Mesenchymal stem cell (in vitro differentiated cells and primary cell): Measurements from ENCODE around the gene TMEM184B.
A peak's percentile ranks its signal among the peaks of the same experiment; 100 is the strongest.

Source experiments
- DNase-seq: peaks from one replicate; pipeline ENCODE4 v3.0.0-alpha.2; 2013
- H2AFZ ChIP-seq: one replicate; pipeline ENCODE4 v1.6.1; 2013; ENCODE audit warnings: low read depth, mild to moderate bottlenecking, control low read depth, inconsistent platforms, low read length, moderate library complexity
- H2AK5ac ChIP-seq: 2 replicates; pipeline ENCODE4 v1.6.1; 2013; ENCODE audit warnings: low read length, moderate library complexity, mild to moderate bottlenecking, inconsistent platforms; ENCODE audit not compliant: severe bottlenecking
- H2BK120ac ChIP-seq: one replicate; pipeline ENCODE4 v1.6.1; 2013; ENCODE audit warnings: low read depth, mild to moderate bottlenecking, inconsistent platforms, low read length, moderate library complexity
- H2BK12ac ChIP-seq, 2 experiments: one replicate each; pipeline ENCODE4 v1.6.1; 2013; ENCODE audit warnings: inconsistent platforms in 2 of 2, low read length in 2 of 2, mild to moderate bottlenecking in 2 of 2, moderate library complexity in 2 of 2, control low read depth in 1 of 2
- H2BK15ac ChIP-seq: one replicate; pipeline ENCODE4 v1.6.1; 2013; ENCODE audit warnings: mild to moderate bottlenecking, low read depth, inconsistent platforms; ENCODE audit not compliant: poor library complexity, severe bottlenecking
- H2BK5ac ChIP-seq: 2 replicates; pipeline ENCODE4 v1.6.1; 2013; ENCODE audit warnings: low read depth, mild to moderate bottlenecking, low read length, control low read depth, inconsistent platforms; ENCODE audit not compliant: poor library complexity, severe bottlenecking
- H3K14ac ChIP-seq, 2 experiments: one replicate each; pipeline ENCODE4 v1.6.1; 2013; ENCODE audit warnings: inconsistent platforms in 2 of 2, low read length in 2 of 2, control low read depth in 1 of 2, mild to moderate bottlenecking in 1 of 2, moderate library complexity in 1 of 2
- H3K18ac ChIP-seq, 2 experiments: one replicate each; pipeline ENCODE4 v1.6.1; 2013; ENCODE audit warnings: inconsistent platforms in 2 of 2, low read length in 2 of 2, control low read depth in 1 of 2, low read depth in 1 of 2, mild to moderate bottlenecking in 1 of 2
- H3K23ac ChIP-seq, 2 experiments: one replicate each; pipeline ENCODE4 v1.6.1; 2013; ENCODE audit warnings: inconsistent platforms in 2 of 2, low read length in 2 of 2, mild to moderate bottlenecking in 2 of 2, moderate library complexity in 2 of 2, control low read depth in 1 of 2
- H3K27ac ChIP-seq: 2 replicates; pipeline ENCODE4 v1.5.1; 2013; ENCODE audit warnings: mild to moderate bottlenecking, moderate library complexity, low read length, control low read depth, inconsistent platforms; ENCODE audit not compliant: poor library complexity, severe bottlenecking
- H3K27me3 ChIP-seq, 2 experiments: 2 replicates each; pipeline versions ENCODE4 v1.6.1 to v1.7.0; 2013; ENCODE audit warnings: low read length in 2 of 2, mild to moderate bottlenecking in 2 of 2, moderate library complexity in 2 of 2, control low read depth in 1 of 2, inconsistent platforms in 1 of 2; ENCODE audit not compliant: control insufficient read depth in 1 of 2, insufficient read depth in 1 of 2
- H3K36me3 ChIP-seq, 2 experiments: 2 replicates each; pipeline versions ENCODE4 v1.6.1 to v1.7.0; 2013; ENCODE audit warnings: low read length in 2 of 2, control low read depth in 1 of 2, inconsistent platforms in 1 of 2, low read depth in 1 of 2, mild to moderate bottlenecking in 1 of 2; ENCODE audit not compliant: insufficient read depth in 2 of 2, control insufficient read depth in 1 of 2
- H3K4ac ChIP-seq, 2 experiments: one replicate each; pipeline ENCODE4 v1.6.1; 2013; ENCODE audit warnings: inconsistent platforms in 2 of 2, low read length in 2 of 2, mild to moderate bottlenecking in 2 of 2, moderate library complexity in 2 of 2, control low read depth in 1 of 2, low read depth in 1 of 2
- H3K4me1 ChIP-seq: 2 replicates; pipeline ENCODE4 v1.6.1; 2013; ENCODE audit warnings: low read depth, low read length, control low read depth; ENCODE audit not compliant: control insufficient read depth, insufficient read depth
- H3K4me2 ChIP-seq: 2 replicates; pipeline ENCODE4 v1.6.1; 2013; ENCODE audit warnings: low read length, mild to moderate bottlenecking, inconsistent platforms; ENCODE audit not compliant: poor library complexity, severe bottlenecking
- H3K4me3 ChIP-seq, 2 experiments: 2 replicates each; pipeline versions ENCODE4 v1.5.1 to v1.7.0; 2013; ENCODE audit warnings: low read length in 2 of 2, mild to moderate bottlenecking in 2 of 2, control low read depth in 1 of 2, low read depth in 1 of 2; ENCODE audit not compliant: insufficient read depth in 1 of 2
- H3K79me1 ChIP-seq: replicated peaks from 2 replicates; pipeline ENCODE4 v1.6.1; 2013; ENCODE audit warnings: mild to moderate bottlenecking, control low read depth, low read length, inconsistent platforms; ENCODE audit not compliant: poor library complexity, severe bottlenecking
- H3K9ac ChIP-seq: 2 replicates; pipeline ENCODE4 v1.7.0; 2013; ENCODE audit warnings: mild to moderate bottlenecking, low read length, moderate library complexity
- H3K9me3 ChIP-seq: 2 replicates; pipeline ENCODE4 v1.7.0; 2013; ENCODE audit warnings: mild to moderate bottlenecking, low read length; ENCODE audit not compliant: control insufficient read depth
- H4K8ac ChIP-seq: one replicate; pipeline ENCODE4 v1.6.1; 2013; ENCODE audit warnings: inconsistent platforms, mild to moderate bottlenecking, low read length, moderate library complexity
- H4K91ac ChIP-seq: one replicate; pipeline ENCODE4 v1.6.1; 2013; ENCODE audit warnings: mild to moderate bottlenecking, low read length, inconsistent platforms
- WGBS: methylation state at CpG from one replicate; pipeline ENCODE4 v1.1.7; 2013; ENCODE audit warnings: mixed read lengths; 5-methylcytosine and 5-hydroxymethylcytosine counted together

The TMEM184B gene

DNA sequence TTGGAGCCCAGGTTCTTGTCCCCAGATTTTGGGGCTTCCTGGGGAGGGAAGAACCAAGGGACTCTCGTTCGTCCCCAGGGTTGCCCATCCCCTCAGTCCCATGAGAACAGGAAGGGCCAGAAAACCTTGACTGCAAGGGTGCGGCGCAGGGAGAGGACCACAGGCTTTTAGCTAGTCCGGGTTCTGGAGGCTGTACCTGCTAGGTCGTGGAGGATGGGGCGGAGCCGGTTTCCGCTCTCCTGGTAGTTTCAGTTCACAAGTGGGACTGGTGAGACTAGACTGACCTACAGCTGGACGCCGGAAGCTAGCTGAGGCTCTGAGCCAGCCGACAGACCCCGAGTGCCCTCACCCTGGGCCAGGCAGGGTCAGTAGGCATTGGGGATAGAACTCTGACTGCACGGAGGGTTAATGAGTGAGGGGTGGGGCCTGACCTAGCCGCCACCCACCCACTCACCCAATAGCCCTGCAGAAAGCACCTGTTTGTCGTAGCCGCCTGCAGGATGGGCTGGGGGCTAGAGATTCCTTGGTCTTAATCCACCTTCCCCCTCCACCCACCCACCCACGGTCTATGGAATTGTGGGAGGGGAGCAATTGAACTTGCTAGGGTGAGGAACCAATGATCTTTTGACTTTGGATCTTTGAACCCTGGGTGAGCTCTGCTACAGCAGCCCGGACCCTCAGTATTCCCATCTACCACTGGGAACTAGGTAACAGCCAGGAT, 69.6 kb downstream of the TMEM184B start:
- Histone ChIP-seq H3K4me3 (peak overlapping the region; percentile 72 to 83), H3K4me2 (peak overlapping the region; percentile 70), H2AFZ (no peak overlapping the region), H3K27ac (no peak overlapping the region), H2BK15ac (peak overlapping the region; percentile 65), H3K18ac (peak overlapping the region; percentile 70 to 95), H3K4me1 (peaks cover 27% of the 10 kb centered on the region), H2BK12ac (peak overlapping the region in 1 of 2 experiments; percentile 57), H3K4ac (peak overlapping the region in 1 of 2 experiments; percentile 29), H2BK120ac (peak overlapping the region; percentile 9), H3K14ac (no peak overlapping the region), H2AK5ac (peak overlapping the region; percentile 7), H3K79me1 (peaks cover 20% of the 10 kb centered on the region), H3K23ac (peak overlapping the region in 1 of 2 experiments; percentile 69), H3K36me3 (peaks cover 5 to 7% of the 10 kb centered on the region in 2 experiments), H4K91ac (peak overlapping the region; percentile 87), H2BK5ac (no peak overlapping the region), H4K8ac (peak overlapping the region; percentile 76), H3K27me3 (no peaks in the 10 kb centered on the region), H3K9me3 (no peaks in the 10 kb centered on the region), H3K9ac (peak overlapping the region; percentile 94)
- peak; percentile 56 for DNase-seq
- WGBS: 17% methylated on average over 10 of the region's 19 CpGs

DNA sequence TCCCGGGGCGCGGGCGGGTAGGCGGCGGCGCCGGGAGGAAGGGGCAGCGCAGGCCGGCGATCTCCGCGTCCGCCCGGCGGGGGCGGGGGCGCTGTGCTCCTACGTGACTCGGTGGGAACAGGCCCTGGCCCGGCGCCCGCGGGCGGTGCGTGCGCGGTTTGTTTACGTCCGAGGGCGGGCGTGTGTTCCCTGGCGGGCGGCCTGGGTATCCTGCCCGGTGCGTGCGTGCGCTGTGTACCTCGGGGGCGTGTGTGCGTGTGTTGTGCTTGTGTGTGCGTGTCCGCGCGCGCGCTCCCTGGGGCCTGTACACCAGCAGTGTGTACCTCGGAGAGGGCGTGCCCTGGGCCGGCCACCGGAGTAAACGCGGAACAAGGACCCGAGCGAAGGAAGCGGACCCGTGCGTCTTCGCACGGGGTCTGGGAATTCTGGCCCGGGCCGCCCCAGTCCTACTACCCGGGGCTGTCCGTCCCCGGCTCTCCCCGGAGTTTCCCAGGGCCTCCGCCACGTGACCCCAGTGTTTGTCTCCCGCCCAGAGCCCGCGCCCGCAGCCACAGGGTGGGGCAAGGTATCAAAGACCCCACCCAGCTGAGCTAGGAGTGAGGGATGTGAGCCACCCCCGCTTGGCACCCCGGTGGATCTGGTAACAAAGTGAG, 70.2 kb downstream of the TMEM184B start:
- H2BK5ac ChIP-seq: no peak overlapping the region
- peak overlapping the region; percentile 20 for H2AFZ ChIP-seq
- H3K18ac ChIP-seq: peak overlapping the region; percentile 89 to 95
- H3K27me3 ChIP-seq: no peaks in the 10 kb centered on the region
- H4K91ac ChIP-seq: peak overlapping the region; percentile 70
- H3K9me3 ChIP-seq: no peaks in the 10 kb centered on the region
- peaks cover 27% of the 10 kb centered on the region for H3K4me1 ChIP-seq
- no peak overlapping the region for H3K27ac ChIP-seq
- H3K4ac ChIP-seq: peak overlapping the region; percentile 47 to 92
- peak overlapping the region; percentile 72 to 83 for H3K4me3 ChIP-seq
- H2AK5ac ChIP-seq: no peak overlapping the region
- DNase-seq: peak; percentile 91
- H3K4me2 ChIP-seq: peak overlapping the region; percentile 70
- peak overlapping the region; percentile 91 for H4K8ac ChIP-seq
- H2BK120ac ChIP-seq: peak overlapping the region; percentile 56
- peaks cover 15% of the 10 kb centered on the region for H3K79me1 ChIP-seq
- peak overlapping the region; percentile 94 for H3K9ac ChIP-seq
- no peak overlapping the region for H2BK12ac ChIP-seq
- peak overlapping the region; percentile 44 for H2BK15ac ChIP-seq
- H3K23ac ChIP-seq: peak overlapping the region in 1 of 2 experiments; percentile 15
- H3K36me3 ChIP-seq: peaks cover 0 to under 1% of the 10 kb centered on the region in 2 experiments
- H3K14ac ChIP-seq: no peak overlapping the region
- WGBS: under 1% methylated on average over 60 of the region's 74 CpGs

DNA sequence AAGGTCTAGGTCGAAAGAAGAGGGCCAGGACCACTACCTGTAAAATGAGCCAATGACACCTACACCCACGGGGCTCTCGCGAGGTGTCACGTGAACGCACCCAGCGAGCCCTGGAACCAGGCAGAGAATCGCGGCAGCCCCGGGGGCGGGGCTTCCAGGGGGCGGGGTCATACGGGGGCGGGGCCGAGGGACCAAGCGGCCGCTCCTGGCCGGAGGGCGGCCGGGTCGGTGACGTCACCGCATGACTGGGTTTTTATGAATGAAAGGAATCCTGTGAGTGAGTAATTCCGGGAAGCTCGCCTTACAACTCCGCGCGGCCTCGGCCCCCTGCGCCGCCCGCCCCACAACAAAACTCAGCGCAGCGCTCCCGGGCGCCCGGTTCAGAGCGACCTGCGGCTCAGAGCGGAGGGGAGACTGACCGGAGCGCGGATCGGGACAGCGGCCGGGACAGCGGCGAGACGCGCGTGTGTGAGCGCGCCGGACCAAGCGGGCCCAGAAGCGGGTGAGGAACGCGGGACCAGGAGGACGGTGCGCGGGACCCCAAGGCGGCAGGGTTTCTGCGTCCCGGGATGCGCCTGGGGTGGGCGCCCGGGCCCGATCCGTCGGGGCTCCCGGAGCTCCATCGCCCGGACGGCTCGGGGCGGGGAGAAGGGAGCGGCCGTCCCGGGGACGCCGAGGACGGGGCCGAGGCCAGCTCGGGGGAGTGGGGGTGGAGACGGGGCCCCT, 70.9 kb downstream of the TMEM184B start, which contains the start of gene MAFF:
Gene MAFF (plus strand): TSS at position 284 of the 726 bp plus-strand sequence. CDS start 11,860 bp downstream, outside the sequence.
- peak within 1 kb of the TSS; percentile 71 for H2BK120ac ChIP-seq
- H3K27me3 ChIP-seq: no peaks in the 10 kb centered on the region
- peak within 1 kb of the TSS; percentile 75 for H3K4me2 ChIP-seq
- peak within 1 kb of the TSS; percentile 72 to 83 for H3K4me3 ChIP-seq
- peak within 1 kb of the TSS; percentile 96 for H4K8ac ChIP-seq
- DNase-seq: peak; percentile 98
- peak within 1 kb of the TSS; percentile 77 for H2BK5ac ChIP-seq
- peak within 1 kb of the TSS; percentile 98 for H4K91ac ChIP-seq
- H3K27ac ChIP-seq: peak within 1 kb of the TSS; percentile 7
- H2BK12ac ChIP-seq: peak within 1 kb of the TSS; percentile 63 to 91
- H2AFZ ChIP-seq: peak within 1 kb of the TSS; percentile 77
- H3K9me3 ChIP-seq: no peaks in the 10 kb centered on the region
- H3K23ac ChIP-seq: peak within 1 kb of the TSS in 1 of 2 experiments; percentile 15
- no peaks in the 10 kb centered on the region for H3K36me3 ChIP-seq
- H3K79me1 ChIP-seq: peaks cover 15% of the 10 kb centered on the region
- peaks cover 27% of the 10 kb centered on the region for H3K4me1 ChIP-seq
- H3K4ac ChIP-seq: peak within 1 kb of the TSS; percentile 80 to 92
- WGBS: 1% methylated on average over 44 of the region's 85 CpGs
- peak within 1 kb of the TSS; percentile 89 to 95 for H3K18ac ChIP-seq
- peak within 1 kb of the TSS in 1 of 2 experiments; percentile 93 for H3K14ac ChIP-seq
- peak within 1 kb of the TSS; percentile 94 for H3K9ac ChIP-seq
- H2BK15ac ChIP-seq: peak within 1 kb of the TSS; percentile 96
- peak within 1 kb of the TSS; percentile 14 for H2AK5ac ChIP-seq
